ENCODE results near the gene MRPL11. TPM values are rescaled to one million over a fixed set of nuclear protein-coding genes. Genes with fewer than 3 reads are reported as not detected.
"Not testable (repeated sequence)": the region's sequence is repeated elsewhere in the genome, so short reads cannot be mapped to it uniquely, and the experiment has no call there.

The MRPL11 gene
- total and polyA plus RNA-seq, 4 donors, result 18.0 to 45.6 (median 32.3) TPM

- H3K4me1 ChIP-seq (ENCODE audit: control insufficient read depth in 4 of 4, insufficient read depth in 4 of 4, low read length in 3 of 4), result peaks cover 4 to 16% (median 10%) of the 10 kb centered on the region in 4 donors
- H3K27ac ChIP-seq (ENCODE audit: low read depth in 1 of 2, low read length in 2 of 2); DNase-seq (ENCODE audit: low spot score); H3K9me3 ChIP-seq (ENCODE audit: control insufficient read depth in 4 of 4, low read length in 3 of 4); H3K9ac ChIP-seq (ENCODE audit: low read depth in 1 of 2, low read length in 2 of 2); H3K36me3 ChIP-seq (ENCODE audit: control insufficient read depth in 4 of 4, insufficient read depth in 3 of 4, low read depth in 1 of 4, low read length in 3 of 4); H3K4me3 ChIP-seq (ENCODE audit: low read depth in 1 of 3, low read length in 3 of 3); H3K27me3 ChIP-seq (ENCODE audit: control insufficient read depth in 4 of 4, insufficient read depth in 4 of 4, low read length in 3 of 4): not testable (repeated sequence)
- WGBS, result 87% methylated on average over 5 of the region's 5 CpGs
Observed at GRCh38 chr11:66464116-66464515, 25.5 kb upstream of the MRPL11 start.

- Histone ChIP-seq H3K36me3 (ENCODE audit: control insufficient read depth in 4 of 4, insufficient read depth in 3 of 4, low read depth in 1 of 4, low read length in 3 of 4) (no peaks in the 10 kb centered on the region), H3K4me3 (ENCODE audit: low read depth in 1 of 3, low read length in 3 of 3) (no peak overlapping the region), H3K4me1 (ENCODE audit: control insufficient read depth in 4 of 4, insufficient read depth in 4 of 4, low read length in 3 of 4) (peaks cover 4 to 14% (median 9%) of the 10 kb centered on the region in 4 donors), H3K9me3 (ENCODE audit: control insufficient read depth in 4 of 4, low read length in 3 of 4) (no peaks in the 10 kb centered on the region), H3K27ac (ENCODE audit: low read depth in 1 of 2, low read length in 2 of 2) (no peak overlapping the region), H3K9ac (ENCODE audit: low read depth in 1 of 2, low read length in 2 of 2) (no peak overlapping the region), H3K27me3 (ENCODE audit: control insufficient read depth in 4 of 4, insufficient read depth in 4 of 4, low read length in 3 of 4) (no peaks in the 10 kb centered on the region)
- 91% methylated on average over 3 of the region's 3 CpGs for WGBS
- no peak for TF ChIP-seq ZBTB33 (IDR thresholded peaks at IDR 0.05)
- TF ChIP-seq RAD21 (IDR thresholded peaks at IDR 0.05), result no peak
- no peak for TF ChIP-seq FOXA2 (IDR thresholded peaks at IDR 0.05)
- no peak for TF ChIP-seq EGR1 (IDR thresholded peaks at IDR 0.05; ENCODE audit: low read depth in 2 of 2)
- TF ChIP-seq HNF4G (IDR thresholded peaks at IDR 0.05), result no peak
- no peak for TF ChIP-seq TAF1 (conservative IDR thresholded peaks at IDR 0.05)
- no peak for TF ChIP-seq SP1 (IDR thresholded peaks at IDR 0.05)
- TF ChIP-seq RXRA (IDR thresholded peaks at IDR 0.05), result no peak
- no peak for TF ChIP-seq JUND (IDR thresholded peaks at IDR 0.05)
- TF ChIP-seq FOXA1 (IDR thresholded peaks at IDR 0.05), result no peak
- no peak for TF ChIP-seq GABPA (IDR thresholded peaks at IDR 0.05 in 1 of 2, conservative IDR thresholded peaks at IDR 0.05 in 1 of 2)
- TF ChIP-seq MAX (IDR thresholded peaks at IDR 0.05), result no peak
- TF ChIP-seq ATF3 (IDR thresholded peaks at IDR 0.05), result no peak
- TF ChIP-seq YY1 (IDR thresholded peaks at IDR 0.05), result no peak
- TF ChIP-seq CTCF (IDR thresholded peaks at IDR 0.05; ENCODE audit: low read depth, low read length, missing input control), result no peak
- TF ChIP-seq REST (IDR thresholded peaks at IDR 0.05), result no peak
- TF ChIP-seq NR2F2 (IDR thresholded peaks at IDR 0.05), result no peak
- no peak for DNase-seq (ENCODE audit: low spot score)
Observed at GRCh38 chr11:66462911-66463310, 24.3 kb upstream of the MRPL11 start.
